Smooth muscle cell of the brain vasculature (primary cell): ENCODE results near the gene FXYD7.
"Not testable (repeated sequence)": the region's sequence is repeated elsewhere in the genome, so short reads cannot be mapped to it uniquely, and the experiment has no call there.

Experiments
- DNase-seq: peaks from one replicate; pipeline ENCODE4 v3.0.0-alpha.2; 2012; ENCODE audit warnings: low read depth, low spot score

The FXYD7 gene, protein sequence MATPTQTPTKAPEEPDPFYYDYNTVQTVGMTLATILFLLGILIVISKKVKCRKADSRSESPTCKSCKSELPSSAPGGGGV

DNA sequence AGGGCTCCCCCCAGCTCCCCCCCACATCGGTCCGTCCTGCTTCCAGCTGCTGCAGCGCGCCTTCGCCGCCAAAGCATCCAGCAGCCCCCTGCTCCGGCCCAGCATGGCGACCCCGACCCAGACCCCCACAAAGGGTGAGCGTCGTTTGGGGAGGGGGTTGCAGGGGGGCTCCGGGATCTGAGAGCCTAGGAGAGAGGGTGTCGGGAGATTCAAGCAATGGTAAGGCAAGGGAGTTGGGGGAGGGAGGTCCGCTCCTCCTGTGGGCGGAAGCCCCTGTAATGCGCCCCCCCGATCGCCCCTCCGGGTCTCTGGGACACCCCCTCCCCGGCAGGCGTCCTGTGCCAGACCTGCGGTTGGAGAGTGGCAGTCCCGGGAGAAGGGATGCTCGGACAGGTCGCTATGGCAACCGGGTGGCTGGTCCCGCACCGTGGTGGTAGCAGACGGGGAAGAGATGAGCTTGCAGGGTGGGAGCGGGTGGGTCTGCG lies at the start of gene FXYD7:
Gene FXYD7 (plus strand): TSS at position 25 of the 485 bp plus-strand sequence. CDS start 79 bp downstream, at position 104.
- no peak for DNase-seq

DNA sequence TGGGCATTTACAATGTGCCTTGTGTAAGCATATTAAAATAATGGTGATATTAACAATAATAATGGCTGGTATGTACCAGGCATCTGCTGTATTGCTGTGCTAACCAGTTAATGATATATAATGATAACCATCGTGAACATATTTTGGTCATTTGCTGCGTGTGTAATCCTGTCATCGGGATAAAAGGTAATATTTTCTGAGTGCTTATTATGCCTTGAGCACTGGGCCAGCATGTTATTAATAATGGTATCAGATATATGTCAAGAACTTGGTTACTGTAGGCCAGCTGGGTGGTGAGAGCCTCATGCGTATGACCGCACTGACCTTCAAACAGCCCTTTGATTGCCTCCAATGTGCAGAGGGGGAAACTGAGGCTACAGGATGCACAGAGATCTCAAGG lies 49.6 kb upstream of the FXYD7 start:
- no peak for DNase-seq

DNA sequence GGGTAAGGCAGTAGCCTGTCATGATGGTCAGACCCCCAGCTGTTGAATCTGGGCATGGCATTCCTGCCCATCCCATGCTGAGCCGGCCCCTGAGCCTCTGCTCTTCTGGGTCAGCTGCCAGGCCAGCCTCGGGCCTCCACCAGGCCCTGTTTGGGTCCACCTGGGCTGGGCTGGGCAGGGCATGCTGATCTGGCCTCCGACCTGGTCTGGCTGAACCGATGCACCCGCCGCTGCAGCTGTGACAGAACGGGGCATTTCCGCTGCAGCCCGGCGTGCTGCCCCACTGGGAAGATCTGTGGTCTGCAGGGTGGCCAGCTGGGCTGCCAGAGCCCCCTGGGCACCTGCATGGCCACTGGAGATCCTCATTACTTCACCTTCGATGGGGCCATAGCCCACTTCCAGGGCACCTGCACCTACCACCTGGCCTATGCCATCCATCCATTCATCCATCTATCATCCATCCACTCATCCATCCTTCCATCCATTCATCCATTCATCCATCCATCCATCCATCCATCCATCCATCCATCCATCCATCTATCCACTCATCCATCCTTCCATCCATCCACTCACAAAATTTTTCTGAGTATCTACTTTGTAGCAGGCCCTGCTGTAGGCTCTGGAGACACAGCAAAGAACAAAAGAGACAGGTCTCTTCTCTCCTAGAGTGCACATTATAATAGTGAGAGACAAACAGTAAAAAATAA lies 49.0 kb upstream of the FXYD7 start:
- no peak for DNase-seq

DNA sequence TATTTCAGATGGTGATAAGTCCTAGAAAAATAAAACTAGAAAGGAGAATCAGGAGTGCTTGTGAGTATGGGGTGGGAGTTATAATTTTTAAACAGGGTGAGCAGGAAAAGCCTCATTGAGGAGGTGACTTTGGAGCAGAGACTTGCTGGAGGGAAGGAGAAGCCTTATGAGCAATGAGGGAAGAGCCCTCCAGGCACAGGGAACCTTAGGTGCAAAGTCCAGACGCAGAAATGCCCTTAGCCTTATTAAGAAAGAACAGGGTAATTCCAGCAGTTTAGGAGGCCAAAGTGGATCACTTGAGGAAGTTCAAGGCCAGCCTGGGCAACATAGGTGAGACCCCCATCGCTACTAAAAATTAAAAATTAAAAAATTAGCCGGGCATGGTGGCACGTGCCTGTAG lies 48.4 kb upstream of the FXYD7 start:
- no peak for DNase-seq

DNA sequence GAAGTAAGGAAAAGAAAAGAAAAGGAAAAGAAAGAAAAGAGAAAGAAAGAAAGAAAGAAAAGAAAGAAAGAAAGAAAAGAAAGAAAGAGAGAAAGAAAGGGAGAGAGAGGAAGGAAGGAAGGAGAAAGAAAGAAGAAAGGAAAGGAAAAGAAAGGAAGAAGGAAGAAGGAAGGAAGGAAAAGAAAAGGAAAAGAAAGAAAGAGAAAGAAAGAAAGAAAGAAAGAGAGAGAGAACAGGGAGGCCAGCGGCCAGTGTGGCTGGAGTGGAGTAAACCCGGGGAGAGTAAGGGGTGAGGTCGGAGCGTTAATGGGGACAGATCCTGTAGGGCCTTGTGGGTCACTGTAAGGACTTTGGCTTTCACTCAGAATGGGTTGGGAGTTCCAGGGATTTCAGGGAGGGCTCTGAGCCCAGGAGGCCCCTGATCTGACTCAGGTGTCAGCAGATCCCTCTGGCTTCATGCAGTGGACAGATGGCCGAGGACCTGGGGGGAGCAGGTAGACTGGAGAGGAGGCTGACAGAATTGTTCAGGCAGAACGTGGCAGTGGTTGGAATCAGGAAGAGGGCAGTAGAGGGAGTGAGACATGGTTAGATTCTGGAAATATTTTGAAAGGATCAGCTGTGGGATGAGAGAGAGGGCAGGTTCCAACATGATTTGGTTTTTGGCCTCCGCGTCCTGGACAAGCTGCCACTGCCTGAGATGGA lies 47.2 kb upstream of the FXYD7 start:
- no peak for DNase-seq

DNA sequence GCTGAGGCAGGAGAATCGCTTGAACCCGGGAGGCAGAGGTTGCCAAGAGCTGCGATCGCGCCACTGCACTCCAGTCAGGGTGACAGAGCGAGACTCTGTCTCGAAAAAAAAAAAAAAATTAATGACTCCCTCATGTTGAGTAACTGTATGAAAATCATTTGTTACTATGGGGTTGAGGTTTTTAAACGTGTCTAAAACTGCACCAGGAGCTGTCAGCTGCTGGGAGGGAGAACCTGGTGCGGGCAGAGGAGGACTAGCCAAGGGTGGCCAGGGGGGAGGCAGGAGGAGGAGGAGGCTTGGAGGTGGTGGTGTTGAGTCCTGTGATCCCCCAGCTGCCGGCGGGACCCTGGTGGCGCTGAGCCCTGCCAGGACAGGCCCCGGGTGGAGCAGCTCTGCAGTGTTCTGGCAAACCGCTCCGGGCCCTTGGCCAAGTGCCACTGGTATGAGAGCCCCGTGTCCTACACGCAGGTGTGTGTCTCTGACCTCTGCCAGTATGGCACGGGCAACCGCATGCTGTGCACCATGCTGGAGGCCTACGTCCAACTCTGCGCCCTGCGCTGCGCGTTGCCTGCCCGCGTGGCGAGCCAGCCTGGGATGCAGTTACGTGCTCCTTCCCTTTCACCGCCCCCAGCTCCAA lies 44.5 kb upstream of the FXYD7 start:
- DNase-seq: no peak

DNA sequence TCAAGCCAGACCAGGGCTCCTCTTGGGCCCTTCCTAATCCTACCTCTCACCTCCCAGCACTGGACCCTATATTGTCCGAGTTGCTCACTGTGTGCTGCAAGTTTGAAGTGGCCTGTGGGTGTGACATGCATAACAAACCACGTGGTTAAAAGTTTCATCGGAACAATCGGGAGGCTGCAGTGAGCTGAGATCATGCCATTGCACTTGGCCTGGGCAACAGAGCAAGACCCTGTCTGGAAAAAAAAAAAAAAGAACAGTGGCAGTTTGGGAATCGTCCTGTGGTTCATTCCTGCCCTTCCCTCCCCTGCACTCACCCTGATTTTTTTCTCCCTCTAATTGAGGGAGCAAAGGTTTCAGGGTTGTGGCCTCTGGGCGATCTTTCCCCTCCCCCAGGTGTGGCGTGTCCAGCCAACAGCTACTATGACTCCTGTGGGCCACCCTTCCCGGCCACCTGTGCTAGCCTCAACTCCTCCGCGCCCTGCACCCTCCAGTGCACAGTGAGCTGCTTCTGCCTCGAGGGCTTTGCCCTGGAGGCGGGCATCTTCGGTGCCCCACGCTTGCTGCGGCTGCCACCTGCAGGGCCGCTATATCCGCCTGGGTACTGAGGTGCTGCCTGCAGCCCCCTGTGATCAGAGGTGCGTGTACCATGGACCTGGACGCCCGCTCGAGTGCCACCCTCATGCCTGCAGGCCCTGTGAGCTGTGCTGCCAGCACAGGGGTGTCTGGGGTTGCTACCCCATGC lies 43.7 kb upstream of the FXYD7 start:
- no peak for DNase-seq

DNA sequence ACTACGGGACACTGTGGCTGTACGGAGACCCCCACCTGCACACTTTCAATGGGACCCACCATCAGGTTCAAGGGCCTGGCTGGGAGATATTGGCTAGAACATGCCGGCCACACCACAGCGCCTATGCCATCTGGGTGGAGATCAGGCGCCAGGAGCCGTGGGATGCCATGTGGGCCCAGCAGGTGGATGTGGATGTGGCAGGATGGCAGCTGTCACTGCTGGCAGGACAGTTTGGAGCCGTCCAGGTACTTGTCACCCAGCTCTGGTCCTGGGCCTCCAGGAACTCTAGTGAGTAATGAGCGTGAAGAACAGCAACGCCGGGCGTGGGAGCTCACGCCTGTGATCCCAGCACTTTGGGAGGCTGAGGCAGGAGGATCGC lies 43.2 kb upstream of the FXYD7 start:
- no peak for DNase-seq

DNA sequence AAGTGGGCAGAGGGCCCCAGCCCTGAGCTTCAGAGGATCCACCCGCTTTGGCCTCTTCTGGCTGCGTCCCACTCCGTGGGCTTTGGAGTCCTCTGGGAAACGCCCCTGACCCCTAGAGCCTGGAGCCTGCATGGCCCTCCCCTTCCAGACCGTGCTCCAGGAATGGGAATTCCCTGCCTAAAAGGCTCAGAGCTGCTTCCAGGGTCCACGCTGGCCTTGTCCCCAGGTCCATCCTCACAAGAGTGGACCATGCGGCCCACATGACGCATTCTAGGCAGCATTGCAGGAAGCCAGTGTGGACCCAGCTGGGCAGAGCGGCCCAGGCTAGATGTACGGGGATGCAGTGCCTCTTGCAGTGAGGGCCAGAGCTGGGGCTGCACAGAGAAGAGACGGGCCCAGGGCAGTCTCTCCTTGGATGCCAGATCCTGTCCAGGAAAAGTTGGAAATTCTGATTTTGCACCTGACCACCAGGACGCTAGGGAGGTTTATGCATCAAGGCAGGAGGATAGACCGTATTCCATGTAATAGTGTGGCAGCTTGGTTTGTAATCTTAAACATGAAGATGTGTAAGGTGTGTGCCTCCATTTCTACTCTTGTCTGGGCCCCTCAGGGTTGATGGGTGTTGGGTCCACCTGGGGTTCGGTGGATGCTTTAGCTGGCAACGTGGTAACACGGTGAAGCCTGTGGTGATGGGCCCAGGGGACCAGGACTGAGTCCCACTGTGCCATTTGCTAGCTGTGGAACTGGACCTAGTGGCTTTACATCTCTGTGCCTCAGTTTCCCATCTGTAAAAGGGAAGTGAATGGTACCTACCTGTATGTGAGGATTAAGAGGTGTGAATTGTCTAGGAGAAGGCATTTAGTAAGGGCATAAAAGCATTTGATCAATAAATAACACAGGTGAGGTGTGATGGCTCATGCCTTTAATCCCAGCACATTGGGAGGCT lies 42.2 kb upstream of the FXYD7 start:
- no peak for DNase-seq

DNA sequence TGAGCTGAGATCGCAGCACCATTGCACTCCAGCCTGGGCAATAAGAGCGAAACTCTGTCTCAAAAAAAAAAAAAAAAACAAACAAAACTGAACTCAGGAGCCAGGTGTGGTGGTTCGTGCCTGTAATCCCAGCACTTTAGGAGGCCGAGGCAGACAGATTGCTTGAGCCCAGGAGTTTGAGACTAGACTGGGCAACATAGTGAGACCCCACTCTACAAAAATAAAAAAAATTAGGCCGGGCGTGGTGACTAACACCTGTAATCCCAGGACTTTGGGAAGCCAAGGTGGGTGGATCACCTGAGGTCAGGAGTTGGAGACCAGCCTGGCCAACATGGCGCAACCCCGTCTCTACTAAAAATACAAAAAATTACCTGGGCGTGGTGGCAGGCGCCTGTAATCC lies 41.1 kb upstream of the FXYD7 start:
- not testable (repeated sequence) for DNase-seq

DNA sequence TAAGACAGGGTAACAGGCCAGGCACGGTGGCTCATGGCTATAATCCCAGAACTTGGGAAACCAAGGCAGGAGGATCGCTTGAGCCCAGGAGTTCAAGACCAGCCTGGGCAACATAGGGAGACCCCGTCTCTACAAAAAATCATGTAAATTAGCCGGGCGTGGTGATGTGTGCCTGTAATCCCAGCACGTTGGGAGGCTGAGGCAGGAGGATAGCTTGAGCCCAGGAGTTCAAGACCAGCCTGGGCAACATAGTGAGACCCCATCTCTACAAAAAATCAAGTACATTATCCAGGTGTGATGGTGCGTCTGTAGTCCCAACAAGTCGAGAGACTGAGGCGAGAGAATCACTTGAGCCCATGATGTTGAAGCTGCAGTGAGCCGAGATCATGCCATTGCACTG lies 39.4 kb upstream of the FXYD7 start:
- not testable (repeated sequence) for DNase-seq

DNA sequence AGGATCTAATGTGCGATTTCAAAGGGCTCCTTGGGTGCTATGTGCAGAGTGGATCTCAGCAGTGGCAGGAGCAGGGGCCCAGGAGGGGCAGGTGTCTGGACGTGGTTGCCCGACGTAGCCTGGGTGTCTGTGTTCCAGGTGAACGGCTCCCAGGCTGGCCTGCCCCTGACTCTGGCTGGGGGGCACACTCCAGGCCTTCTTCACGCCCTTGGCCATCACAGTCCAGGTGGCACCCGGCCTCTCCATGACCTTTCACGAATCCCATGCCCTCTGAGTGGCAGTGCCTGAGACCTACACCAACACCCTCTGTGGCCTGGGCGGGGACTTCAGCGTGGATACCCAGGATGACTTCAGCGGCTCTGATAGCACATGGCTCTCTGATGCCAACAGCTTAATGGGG lies 38.7 kb upstream of the FXYD7 start:
- no peak for DNase-seq

DNA sequence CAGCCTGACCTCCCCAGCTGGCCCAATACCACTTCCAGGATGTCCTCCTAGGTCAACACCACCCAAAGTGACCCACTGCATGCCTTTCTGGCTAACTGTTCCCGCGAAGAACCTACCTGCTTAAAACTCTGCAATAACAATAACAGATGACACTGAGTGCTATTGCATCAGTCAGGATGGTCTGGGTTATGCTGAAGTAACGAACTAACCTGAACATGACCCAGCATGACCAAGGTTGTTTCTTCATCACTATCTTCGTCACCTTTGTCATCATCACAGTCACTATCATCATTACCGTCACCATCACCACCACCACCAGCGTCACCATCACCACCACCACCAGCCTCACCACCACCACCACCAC lies 38.0 kb upstream of the FXYD7 start:
- DNase-seq: no peak

DNA sequence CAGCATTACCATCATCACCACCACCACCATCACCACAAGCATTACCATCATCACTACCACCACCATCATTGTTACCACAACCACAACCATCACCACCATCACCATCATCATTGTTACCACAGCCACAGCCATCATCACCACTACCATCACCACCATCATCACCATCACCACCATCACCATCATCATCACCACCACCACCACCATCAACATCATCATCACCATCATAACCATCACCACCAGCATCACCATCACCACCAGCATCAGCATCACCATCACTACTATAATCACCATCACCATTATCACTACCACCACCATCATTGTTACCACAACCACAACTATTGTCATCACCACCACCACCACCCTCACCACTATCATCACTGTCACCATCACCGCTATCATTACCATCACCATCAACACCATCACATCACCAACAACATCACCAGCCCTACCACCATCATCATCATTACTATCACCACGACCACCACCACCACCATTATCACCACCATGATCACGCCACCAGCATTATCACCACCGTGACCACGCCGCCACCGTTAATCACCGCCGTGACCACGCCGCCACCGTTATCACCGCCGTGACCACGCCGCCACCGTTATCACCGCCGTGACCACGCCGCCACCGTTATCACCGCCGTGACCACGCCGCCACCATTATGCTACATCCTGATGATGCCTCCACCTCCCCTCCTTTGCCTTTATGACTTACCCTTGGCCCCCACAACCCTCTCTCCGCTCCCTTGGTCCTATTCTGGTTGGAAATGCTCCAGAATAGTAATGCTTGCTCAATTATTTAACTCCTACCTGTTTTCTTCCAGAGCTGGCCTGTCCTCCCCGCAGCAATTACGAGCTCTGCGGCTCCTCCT lies 37.4 kb upstream of the FXYD7 start:
- DNase-seq: no peak

DNA sequence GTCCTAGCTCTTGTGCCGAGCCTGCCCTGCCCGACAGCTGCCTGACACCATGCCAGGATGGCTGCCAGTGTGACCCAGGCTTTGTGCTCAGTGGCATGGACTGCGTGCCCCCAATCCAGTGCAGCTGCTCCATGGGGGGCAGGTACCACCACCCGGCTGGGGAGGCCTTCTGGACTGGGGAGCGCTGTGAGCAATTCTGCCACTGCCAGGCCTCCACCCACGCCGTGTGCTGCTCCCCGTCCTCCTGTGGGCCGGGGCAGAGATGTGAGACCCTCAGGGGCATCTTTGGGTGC lies 36.8 kb upstream of the FXYD7 start:
- DNase-seq: no peak

DNA sequence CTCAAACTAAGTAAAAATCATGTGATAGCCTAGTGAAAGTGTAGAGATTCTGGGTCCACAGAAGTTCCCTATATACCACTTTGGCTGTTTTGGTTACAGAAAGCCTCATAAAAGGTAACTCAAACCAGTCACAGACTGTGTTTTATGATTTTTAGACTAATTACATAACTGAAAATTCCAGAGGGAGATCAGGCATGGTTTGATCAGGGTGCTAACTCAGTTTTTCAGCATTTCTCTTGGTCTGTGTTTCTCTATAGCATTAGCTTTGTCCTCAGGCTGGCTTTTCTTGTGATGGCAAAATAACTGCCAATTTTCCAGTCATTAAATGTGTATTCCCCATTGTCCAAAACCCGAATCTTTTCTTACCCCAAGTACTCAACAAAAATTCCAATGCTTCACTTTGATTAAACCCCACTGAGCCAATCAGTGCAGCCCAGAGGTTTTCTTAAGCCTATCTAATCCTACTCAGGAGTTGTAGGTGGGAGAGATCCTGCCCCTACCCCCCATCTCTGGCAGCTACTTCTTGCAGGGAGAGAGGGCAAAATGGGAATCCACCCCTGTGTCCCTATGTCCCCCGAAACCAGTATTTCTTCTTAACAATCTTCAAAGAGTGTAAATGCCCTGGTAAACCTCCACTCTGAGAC lies 36.0 kb upstream of the FXYD7 start:
- DNase-seq: no peak

DNA sequence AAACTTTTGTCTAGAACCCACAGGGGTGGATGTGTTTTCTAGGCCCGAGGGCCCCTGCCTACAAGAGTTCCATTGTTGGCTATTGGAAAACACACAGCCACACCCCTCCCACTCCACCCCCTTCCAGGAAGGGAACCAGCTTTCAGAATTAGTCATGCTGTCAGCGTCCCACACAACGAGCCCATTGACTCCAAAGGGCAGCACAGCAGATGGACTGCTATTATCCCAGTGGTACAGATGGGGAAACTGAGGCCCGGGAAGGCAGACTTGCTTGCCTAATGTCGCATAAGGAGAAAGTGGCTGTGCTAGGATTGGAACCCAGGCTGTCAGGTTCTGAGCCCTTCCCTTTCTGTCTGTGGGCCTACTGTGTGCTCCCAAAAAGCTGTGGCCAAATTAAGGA lies 35.5 kb upstream of the FXYD7 start:
- no peak for DNase-seq

DNA sequence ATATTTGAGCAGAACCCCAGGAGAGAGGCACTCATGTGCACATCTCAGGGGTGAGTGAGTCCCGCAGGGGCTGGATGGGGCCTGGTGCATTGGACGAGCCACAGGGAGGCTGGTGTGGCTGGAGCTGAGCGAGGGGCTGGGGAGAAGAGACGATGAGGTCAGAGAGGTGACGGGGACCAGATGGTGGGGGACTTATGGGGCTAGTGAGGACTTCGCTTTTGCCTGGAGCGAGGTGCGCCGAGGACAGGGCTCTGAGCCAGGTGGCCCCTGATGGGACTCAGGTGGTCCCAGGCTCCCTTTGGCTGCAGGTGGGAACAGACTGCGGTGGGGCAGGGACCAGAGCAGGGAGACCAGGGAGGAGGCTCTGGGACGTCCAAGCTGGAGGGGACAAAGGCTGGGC lies 34.3 kb upstream of the FXYD7 start:
- no peak for DNase-seq

DNA sequence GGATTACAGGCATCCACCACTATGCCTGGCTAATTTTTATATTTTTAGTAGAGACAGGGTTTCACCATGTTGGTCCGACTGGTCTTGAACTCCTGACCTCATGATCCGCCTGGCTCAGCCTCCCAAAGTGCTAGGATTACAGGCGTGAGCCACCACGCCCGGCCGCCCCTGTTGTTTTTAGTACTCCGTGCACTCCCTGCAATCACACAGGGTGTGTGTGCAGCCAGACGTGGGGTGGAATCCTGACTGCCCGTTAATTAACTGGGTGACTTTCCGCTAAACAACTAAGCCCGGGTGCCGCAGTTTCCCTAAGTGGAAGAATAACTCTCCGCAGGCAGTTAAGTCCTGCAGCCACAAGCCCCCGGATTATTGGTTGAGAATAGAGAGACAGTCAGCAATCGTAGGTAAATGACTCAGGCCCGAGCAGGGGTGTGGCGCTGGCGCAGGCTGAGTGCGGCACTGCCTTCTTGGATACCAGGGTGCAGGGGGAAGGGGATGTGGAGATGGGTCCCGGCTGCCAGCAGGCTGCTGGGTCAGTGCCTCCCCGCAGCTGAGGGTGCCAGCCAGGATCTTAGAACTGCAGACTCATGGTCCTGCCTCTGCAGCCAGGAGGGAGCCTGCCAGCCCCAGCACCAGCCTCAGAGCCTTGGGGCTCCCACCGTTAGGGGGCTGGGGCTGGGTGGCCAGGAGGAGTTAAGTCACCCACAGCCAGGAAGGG lies 33.5 kb upstream of the FXYD7 start:
- no peak for DNase-seq
